NCI-H1436 (cell line): ENCODE data around the gene NAGA.
"Not testable (repeated sequence)": the region's sequence is repeated elsewhere in the genome, so short reads cannot be mapped to it uniquely, and the experiment has no call there.

ENCODE experiments used
- DNase-seq: peaks from one replicate; lab custom pipeline; 2025; lab: John Stamatoyannopoulos, UW

NAGA gene

GRCh38 chr22:42070517-42071422, at the start of gene NAGA:
TSS of gene NAGA (minus strand) at chr22:42070812. CDS start at chr22:42070297, 515 bp downstream.
- DNase-seq: peak; percentile 97

- no peak for DNase-seq
Measured at GRCh38 chr22:42116848-42117424, 46.3 kb upstream of the NAGA start.

- DNase-seq: not testable (repeated sequence)
Measured at GRCh38 chr22:42115420-42115830, 44.8 kb upstream of the NAGA start.

GRCh38 chr22:42114721-42115120, 44.1 kb upstream of the NAGA start:
- no peak for DNase-seq

GRCh38 chr22:42112793-42113192, 42.2 kb upstream of the NAGA start:
- DNase-seq: not testable (repeated sequence)

- DNase-seq: no peak
Measured at GRCh38 chr22:42111798-42112197, 41.2 kb upstream of the NAGA start.

DNA sequence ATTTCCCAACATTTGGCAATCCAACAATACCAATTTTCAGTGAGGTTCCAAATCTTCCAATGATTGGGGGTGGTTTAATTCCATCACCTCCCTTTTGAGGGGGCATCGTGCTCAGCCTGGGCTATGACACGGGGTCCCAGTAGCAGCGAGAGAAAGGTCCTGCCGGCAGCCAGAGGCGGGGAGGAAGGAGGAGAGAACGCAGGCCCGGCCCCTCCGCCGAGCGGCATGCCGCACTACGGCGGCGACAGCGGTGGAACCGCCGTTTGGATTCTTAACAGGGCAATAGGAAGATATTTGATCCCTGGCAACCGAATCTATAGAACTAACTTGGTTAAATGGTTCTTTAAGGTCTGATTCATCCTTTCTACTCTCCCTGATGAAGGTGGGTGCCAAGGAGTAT, 38.2 kb upstream of the NAGA start:
- no peak for DNase-seq

DNA sequence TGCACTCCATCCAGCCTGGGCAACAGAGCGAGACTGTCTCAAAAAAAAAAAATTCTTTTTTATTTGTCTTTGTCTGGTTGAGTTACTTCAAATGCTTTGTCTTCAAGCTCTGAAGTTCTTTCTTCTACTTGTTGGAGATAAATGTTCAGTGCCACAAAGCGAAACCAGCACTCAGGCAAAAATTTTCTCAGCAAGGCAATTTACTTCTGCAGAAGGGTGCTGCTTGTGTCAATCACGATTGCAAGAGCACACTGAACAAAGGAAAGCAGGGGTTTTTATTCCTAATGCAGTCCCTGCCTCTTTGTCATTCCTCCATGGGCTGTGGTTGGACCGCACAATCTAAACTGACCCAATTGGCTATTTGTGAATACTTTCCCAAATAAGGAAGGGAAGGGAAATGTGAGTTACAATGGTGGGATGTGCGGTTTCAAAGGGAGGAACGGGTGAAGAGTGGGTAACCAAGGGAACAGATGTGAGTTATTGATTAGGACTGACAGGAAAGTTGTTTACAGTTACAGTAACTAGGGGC, 33.8 kb upstream of the NAGA start:
- DNase-seq: not testable (repeated sequence)

- DNase-seq: no peak
Measured at GRCh38 chr22:42101199-42101598, 30.6 kb upstream of the NAGA start.

DNA sequence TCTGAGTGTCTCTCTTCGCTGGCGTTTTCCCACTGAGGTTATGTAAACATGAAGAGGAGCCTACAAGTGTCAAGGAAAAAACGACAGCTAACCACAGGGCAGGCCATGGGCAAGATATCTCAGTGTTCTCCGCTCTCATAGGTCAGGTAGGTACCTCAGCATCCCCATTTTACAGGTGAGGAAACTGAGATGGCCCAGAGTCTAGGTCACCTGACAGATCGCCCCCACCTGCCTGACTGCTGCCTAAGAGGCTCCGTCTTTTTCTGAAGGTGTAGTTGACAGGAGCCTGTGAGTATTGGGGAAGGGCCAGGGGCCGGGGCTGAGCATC, 20.8 kb upstream of the NAGA start:
- DNase-seq: no peak

- peak; percentile 99 for DNase-seq
Measured at GRCh38 chr22:42090596-42091454, 20.2 kb upstream of the NAGA start, which contains the start of gene NDUFA6. TSS of gene NDUFA6 (minus strand) at chr22:42090772. CDS start at chr22:42090744, 28 bp downstream.

GRCh38 chr22:42086051-42086450, 15.4 kb upstream of the NAGA start:
- no peak for DNase-seq

DNA sequence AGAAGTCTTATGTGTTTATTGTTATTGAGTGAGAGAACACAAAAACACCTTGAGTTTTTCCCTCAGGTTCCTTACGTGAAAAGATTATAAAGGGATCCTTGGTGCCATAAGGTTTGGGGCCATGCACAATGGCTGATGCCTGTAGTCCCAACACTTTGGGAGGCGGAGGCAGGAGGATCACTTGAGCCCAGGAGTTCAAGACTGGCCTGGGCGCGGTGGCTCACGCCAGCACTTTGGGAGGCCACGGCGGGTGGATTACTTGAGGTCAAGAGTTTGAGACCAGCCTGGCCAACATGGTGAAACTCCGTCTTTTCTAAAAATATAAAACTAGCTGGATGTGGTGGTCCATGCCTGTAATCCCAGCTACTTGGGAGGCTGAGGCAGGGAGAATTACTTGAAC, 14.3 kb upstream of the NAGA start:
- no peak for DNase-seq

- no peak for DNase-seq
Measured at GRCh38 chr22:42083119-42083518, 12.5 kb upstream of the NAGA start.

DNA sequence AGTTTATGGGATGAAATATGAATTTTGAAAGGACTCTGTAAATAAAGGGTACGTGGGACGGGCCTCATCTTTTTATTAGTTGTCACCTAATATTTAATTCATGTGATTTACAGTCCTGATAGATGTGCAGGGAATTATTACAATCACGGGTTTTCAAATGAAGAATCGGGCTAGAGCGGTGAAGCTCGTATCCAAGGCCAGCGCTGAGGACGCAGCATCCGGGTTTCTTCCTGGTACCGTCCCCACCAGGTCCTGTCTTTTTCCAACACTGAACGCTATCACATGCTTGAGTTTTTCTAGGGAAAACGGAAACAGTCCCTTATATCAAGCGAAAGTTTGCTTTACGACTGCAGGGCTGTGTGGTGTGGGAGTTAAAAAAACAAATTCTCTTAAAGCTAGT, 9.7 kb upstream of the NAGA start:
- no peak for DNase-seq

DNA sequence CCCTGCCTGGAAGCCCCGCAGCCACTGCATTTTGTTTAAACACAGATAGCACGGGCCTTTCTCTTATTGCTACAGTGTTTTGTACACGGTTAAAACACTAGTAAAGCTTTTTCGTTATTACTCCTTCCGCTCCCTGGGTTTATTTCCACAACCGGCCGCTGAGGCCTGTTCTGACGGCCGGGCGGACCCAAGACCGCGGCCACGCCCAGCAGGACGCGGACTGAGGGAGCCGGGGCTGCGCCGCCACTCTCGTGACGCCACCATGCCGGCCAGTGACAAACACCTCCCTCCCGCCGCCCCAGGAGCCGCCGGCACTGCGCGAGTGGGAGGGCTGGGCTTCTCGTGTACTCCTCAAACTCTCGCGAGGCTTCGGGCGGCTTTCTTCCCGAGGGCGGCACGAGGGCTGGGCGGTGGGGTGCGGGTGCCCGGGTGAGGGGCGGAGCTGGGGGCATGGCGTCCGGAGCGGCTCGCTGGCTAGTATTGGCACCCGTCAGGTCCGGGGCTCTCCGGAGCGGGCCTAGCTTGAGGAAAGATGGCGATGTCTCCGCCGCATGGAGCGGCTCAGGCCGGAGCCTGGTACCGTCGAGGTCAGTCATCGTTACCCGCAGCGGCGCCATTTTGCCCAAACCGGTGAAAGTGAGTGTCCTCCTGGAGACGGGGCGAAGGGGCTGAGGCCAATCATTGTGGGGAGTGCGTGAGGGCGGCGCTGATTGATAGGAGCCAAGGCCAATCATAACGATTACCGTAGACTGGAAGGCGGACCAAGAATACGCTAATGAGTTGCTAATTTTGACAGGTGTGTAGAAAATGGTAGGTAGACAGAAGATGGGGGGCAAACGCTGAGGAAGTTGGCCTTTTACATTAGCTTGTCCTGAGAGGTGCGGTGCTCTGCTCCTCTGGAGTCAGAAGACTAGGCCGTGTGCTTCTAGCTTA, 9.0 kb upstream of the NAGA start, which contains the start of gene SMDT1:
Gene SMDT1, plus strand, starts transcription at position 382 of the 933 bp plus-strand sequence. Its CDS starts 69 bp downstream, at position 451.
- DNase-seq: peak; percentile 98

- DNase-seq: no peak
Measured at GRCh38 chr22:42078469-42079318, 8.1 kb upstream of the NAGA start.

GRCh38 chr22:42077486-42078125, 7.0 kb upstream of the NAGA start:
- DNase-seq: peak; percentile 17

GRCh38 chr22:42076764-42077485, 6.3 kb upstream of the NAGA start:
- no peak for DNase-seq
